ENCODE results near the gene IGFL2. TPM values are rescaled to one million over a fixed set of nuclear protein-coding genes. Genes with fewer than 3 reads are reported as not detected.
"Not testable (repeated sequence)": the region's sequence is repeated elsewhere in the genome, so short reads cannot be mapped to it uniquely, and the experiment has no call there.

The IGFL2 gene
- total RNA-seq, 2 donors from 2014 or later = not detected

DNA sequence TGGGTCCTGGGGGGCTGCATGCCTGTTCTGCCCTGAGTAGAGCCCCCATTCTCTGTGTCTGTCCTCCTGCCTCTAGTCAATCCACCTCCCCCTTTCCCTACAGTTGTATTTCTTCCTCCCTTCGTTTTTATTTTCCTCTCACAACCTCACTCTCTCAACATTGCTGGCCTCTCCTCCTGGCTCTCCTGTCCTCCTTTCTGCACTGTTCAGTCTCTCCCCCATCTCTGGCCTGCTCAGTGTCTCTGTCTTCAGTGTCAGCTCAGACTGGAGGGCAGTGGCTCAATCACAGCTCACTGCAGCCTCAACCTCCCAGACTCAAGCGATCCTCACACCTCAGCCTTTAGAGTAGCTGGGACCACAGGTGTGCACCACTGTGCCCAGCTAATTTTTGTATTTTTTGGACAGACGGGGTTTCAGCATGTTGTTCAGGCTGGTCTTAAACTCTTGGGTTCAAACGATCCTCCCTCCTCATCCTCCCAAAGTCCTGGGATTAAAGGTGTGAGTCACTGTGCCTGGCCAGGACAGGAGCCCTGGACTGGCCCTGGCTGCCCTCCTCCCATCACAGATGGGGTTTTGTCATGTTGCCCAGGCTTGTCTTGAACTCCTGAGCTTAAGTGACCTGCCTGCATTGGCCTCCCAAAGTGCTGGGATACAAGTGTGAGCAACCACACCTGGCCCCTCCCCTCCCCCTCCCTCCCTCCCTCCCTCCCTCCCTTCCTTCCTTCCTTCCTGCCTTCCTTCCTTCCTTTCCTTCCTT is 49.5 kb downstream of the IGFL2 start:
- Mint-ChIP-seq H3K9me3 (no peaks in the 10 kb centered on the region), H3K4me3 (no peak overlapping the region), H3K27ac (no peak overlapping the region), H3K36me3 (ENCODE audit: insufficient read depth in 2 of 2) (no peaks in the 10 kb centered on the region), H3K4me1 (ENCODE audit: low read depth) (no peaks in the 10 kb centered on the region), H3K27me3 (ENCODE audit: low read depth) (peaks cover 75% of the 10 kb centered on the region)
- ATAC-seq (replicated peaks in 1 of 2) (no peak), DNase-seq (no peak)

DNA sequence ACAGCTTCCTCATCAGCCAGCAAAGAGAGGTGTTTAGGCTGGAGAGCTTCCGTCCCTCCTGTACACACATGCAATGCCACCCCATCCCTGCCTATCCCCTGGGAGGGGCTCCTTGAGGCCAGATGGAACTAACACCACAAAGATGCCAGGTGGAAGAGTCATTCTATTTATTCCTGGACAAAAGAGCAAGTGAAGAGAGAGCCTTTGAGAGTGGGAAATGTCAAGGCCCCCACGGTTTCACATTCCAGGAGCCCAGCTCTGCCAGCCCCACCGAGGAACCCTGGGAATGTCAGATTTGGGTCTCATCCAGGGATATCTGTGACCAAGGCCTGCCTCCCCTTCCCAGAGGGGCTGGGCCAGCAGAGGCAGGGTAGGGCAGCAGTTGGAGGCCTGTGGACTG is 50.7 kb downstream of the IGFL2 start:
- DNase-seq (no peak), ATAC-seq (replicated peaks in 1 of 2) (no peak)
- H3K9me3 Mint-ChIP-seq = no peaks in the 10 kb centered on the region
- H3K27me3 Mint-ChIP-seq (ENCODE audit: low read depth) = peaks cover 76% of the 10 kb centered on the region
- H3K36me3 Mint-ChIP-seq (ENCODE audit: insufficient read depth in 2 of 2) = no peaks in the 10 kb centered on the region
- H3K4me3 Mint-ChIP-seq = no peak overlapping the region
- H3K27ac Mint-ChIP-seq = no peak overlapping the region
- no peaks in the 10 kb centered on the region for H3K4me1 Mint-ChIP-seq (ENCODE audit: low read depth)

DNA sequence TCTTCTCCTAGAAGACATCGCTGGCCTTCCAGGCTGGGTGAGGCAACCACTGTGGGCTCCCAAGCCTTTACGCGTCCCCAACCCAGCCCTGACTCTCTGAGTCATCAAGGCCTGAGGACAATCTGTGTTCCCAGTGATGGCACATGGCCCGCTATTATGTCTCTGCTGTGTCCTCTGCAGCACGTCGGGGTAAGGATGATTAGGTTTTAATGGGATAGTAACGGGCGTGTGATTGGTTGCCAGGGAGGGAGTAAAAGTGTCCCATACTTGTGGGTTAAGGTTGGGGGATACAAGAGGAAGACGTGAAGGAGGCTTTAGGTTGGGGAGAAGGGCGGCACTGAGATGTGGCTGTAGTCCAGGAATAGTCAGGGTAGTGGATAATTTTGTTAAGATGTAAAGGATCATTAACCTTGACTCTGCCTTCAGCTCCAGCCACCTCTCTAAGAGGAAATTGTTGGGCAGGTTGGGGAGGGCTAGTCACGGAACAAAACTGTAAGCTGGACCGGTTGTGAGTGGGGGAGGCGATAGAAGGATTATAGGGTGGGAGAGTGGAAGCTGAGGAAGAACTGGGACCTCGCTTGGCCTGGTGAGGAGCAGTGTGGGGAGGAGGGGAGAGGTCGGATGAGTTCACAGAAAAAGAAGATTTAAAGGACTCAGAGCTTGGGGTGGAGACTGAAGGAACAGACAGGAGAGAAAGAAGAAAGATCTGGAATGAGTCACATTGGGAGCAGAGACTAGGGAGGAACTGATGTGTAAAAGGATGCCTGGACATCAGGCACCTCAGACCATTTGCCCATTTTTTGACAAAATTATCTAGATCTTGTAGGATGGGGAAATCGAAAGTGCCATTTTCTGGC is 53.6 kb downstream of the IGFL2 start:
- DNase-seq (no peak), ATAC-seq (replicated peaks in 1 of 2) (no peak)
- H3K27ac Mint-ChIP-seq = no peak overlapping the region
- H3K36me3 Mint-ChIP-seq (ENCODE audit: insufficient read depth in 2 of 2) = no peaks in the 10 kb centered on the region
- no peak overlapping the region for H3K4me3 Mint-ChIP-seq
- no peaks in the 10 kb centered on the region for H3K4me1 Mint-ChIP-seq (ENCODE audit: low read depth)
- H3K27me3 Mint-ChIP-seq (ENCODE audit: low read depth) = peaks cover 50% of the 10 kb centered on the region
- H3K9me3 Mint-ChIP-seq = no peaks in the 10 kb centered on the region

DNA sequence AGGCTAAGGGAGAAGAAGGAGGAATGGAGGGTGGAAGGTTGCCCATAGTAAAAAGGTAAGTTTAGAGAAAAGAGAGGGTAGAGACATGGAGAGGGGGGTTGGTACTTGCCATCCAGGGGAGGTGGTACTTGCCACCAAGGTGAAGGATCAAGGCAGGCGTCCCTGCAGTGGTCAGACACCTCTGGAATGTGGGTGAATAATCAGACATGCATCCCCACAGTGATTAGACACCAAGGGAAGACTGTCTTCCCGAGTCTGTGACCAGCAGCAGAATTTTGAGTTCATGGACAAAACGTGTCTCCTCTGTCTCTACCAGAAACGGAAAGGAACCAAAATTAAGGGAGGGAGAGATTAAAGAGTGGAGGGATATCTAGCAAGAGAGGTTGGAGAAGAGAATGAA is 54.4 kb downstream of the IGFL2 start:
- no peak for ATAC-seq (replicated peaks in 1 of 2)
- no peaks in the 10 kb centered on the region for H3K4me1 Mint-ChIP-seq (ENCODE audit: low read depth)
- no peak for DNase-seq
- H3K27me3 Mint-ChIP-seq (ENCODE audit: low read depth) = peaks cover 42% of the 10 kb centered on the region
- H3K36me3 Mint-ChIP-seq (ENCODE audit: insufficient read depth in 2 of 2) = no peaks in the 10 kb centered on the region
- no peak overlapping the region for H3K27ac Mint-ChIP-seq
- no peak overlapping the region for H3K4me3 Mint-ChIP-seq
- no peaks in the 10 kb centered on the region for H3K9me3 Mint-ChIP-seq

DNA sequence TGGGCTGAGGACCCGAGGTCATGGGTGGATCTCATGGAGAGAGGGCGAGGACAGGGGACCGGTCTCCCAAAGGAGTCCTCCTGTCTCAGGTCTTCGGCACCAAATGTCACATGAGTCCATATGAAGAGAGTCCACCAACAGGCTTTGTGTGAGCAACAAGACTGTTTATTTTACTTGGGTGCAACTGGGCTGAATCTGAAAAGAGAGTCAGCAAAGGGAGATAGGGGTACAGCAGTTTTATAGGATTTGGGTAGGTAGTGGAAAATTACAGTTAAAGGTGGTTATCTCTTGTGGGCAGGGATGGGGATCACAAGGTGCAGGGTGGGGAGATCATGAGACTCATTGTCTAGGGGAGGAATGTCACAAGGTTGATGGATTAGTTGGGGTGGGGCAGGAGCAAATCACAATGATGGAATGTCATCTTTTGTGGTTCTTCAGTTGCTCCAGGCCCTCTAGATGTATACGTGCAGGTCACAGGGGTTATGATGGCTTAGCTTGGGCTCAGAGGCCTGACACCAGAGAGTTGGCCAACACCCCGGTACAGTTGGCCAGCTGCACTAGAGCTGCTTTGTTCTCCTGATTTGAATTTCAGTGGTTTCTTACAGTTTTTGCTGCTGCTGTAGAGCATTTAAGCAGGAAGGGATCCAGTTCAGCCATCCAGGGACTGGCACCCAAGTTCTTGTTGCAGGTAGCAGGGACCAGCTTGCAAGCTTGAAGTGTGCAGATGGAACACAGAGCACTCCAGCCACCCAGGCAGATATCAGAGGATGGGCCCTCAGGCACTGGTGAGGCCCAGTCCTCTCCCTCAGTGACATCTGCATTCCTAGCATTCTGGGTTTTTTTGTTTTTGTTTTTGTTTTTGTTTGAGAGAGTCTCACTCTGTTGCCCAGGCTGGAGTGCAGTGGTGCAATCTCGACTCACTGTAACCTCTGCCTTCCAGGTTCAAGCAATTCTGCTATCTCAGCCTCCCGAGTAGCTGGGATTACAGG is 55.1 kb downstream of the IGFL2 start:
- Mint-ChIP-seq H3K36me3 (ENCODE audit: insufficient read depth in 2 of 2) (no peaks in the 10 kb centered on the region), H3K4me3 (no peak overlapping the region), H3K27me3 (ENCODE audit: low read depth) (peaks cover 43% of the 10 kb centered on the region), H3K4me1 (ENCODE audit: low read depth) (no peaks in the 10 kb centered on the region), H3K27ac (no peak overlapping the region), H3K9me3 (no peaks in the 10 kb centered on the region)
- no peak for DNase-seq
- ATAC-seq (replicated peaks in 1 of 2) = no peak

DNA sequence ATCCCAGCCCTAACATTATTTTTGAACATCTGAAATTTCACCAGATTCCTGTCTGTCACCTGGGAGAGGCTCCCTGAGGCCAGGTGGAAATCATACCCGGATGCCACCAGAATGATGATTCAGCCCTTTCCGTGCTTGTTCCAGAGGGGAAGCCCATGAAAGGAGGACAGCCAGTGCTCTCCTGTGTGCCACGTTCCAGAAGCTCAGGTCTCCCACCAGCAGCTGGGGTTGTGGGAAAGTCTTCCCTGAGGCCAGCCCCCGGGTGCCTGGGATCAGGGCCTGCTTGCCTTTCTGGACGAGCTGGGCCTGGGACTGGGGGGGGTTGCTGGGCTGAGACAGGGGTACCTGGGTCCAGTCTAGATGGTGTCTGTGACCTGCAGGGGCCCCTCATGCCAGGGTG is 56.0 kb downstream of the IGFL2 start:
- DNase-seq = no peak
- Mint-ChIP-seq H3K27me3 (ENCODE audit: low read depth) (peaks cover 44% of the 10 kb centered on the region), H3K4me3 (no peak overlapping the region), H3K36me3 (ENCODE audit: insufficient read depth in 2 of 2) (no peaks in the 10 kb centered on the region), H3K9me3 (no peaks in the 10 kb centered on the region), H3K27ac (no peak overlapping the region), H3K4me1 (ENCODE audit: low read depth) (peaks cover 7% of the 10 kb centered on the region)
- ATAC-seq (replicated peaks in 1 of 2) = no peak

DNA sequence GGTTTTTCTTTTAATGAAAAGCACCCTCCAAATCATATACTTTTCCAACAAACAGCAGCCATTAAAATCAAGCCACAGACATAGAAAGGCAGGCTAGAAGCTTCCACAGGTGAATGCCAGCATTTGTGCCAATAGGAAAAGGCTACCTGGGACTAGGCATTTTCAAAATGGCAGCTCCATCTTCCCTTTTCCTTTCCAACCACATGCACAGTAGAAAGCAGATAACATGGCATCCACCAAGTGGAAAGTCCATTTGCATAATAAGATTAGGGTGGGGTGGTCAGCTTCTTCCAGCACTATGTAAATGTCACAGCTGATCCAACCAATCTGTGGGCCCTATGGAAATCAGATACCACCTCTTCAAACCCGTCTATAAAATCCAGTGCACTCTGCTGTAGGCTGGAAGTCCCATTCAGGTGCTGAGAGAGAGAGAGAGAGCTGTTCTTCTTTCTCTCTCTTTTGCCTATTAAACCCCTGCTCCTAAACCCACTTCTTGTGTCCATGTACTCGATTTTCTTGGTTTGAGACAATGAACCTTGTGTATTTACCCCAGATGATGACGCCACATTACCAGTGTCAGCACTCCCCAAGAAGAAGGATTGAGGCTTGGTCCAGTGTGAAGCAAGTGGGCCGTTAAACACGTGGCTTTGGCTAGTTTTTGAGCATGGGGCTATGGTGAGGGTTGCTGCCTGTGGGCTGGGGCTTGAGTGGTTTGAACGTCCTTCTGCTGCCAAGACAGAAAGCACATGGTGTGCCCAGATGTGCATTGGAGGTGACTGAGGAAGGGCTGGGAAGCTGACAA is 57.3 kb downstream of the IGFL2 start:
- no peak overlapping the region for H3K4me3 Mint-ChIP-seq
- H3K4me1 Mint-ChIP-seq (ENCODE audit: low read depth) = peaks cover 18% of the 10 kb centered on the region
- H3K36me3 Mint-ChIP-seq (ENCODE audit: insufficient read depth in 2 of 2) = no peaks in the 10 kb centered on the region
- no peaks in the 10 kb centered on the region for H3K9me3 Mint-ChIP-seq
- ATAC-seq (replicated peaks in 1 of 2) (no peak), DNase-seq (no peak)
- H3K27ac Mint-ChIP-seq = no peak overlapping the region
- H3K27me3 Mint-ChIP-seq (ENCODE audit: low read depth) = peaks cover 52% of the 10 kb centered on the region

DNA sequence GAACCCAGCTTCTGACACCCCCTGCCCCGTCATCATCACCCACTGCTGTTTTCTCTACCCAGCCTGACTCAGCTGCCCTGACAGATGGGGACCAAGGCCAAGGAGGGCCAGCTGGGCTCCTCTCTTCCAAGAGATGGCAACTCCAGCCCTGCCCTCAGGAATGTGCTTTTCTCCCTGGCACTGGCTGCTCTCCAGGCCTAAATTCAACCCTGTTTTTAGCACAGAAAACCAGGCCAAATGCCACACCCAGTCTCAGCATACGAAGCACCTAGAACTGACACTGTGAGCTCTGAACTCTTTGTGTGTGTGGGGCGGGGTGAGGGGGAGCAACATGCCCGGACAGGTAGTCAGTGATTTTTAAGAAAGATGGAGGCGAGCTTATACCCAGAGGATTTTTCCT is 58.1 kb downstream of the IGFL2 start:
- H3K36me3 Mint-ChIP-seq (ENCODE audit: insufficient read depth in 2 of 2) = no peaks in the 10 kb centered on the region
- no peak overlapping the region for H3K27ac Mint-ChIP-seq
- no peaks in the 10 kb centered on the region for H3K9me3 Mint-ChIP-seq
- H3K27me3 Mint-ChIP-seq (ENCODE audit: low read depth) = peaks cover 45% of the 10 kb centered on the region
- ATAC-seq (replicated peaks in 1 of 2) (no peak), DNase-seq (no peak)
- no peak overlapping the region for H3K4me3 Mint-ChIP-seq
- H3K4me1 Mint-ChIP-seq (ENCODE audit: low read depth) = peaks cover 18% of the 10 kb centered on the region

DNA sequence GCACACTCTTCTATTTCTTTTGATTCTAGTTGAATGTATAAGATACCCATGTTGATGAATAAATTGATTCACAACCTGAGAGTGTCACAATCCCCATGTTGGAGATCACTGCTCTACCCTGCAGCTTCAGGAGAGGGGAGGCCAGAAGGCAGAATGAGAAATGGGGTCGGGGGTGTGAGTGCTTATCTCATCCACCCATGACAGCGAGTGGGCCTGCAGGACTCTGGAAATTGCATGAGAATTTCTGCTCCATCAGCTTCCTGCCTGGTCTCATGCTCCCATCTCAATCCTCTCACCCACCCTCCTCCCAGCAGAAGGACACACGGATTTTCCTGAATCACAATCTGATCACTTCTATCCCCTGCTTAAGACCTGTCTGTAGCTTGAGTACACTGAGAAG is 58.6 kb downstream of the IGFL2 start:
- Mint-ChIP-seq H3K4me3 (no peak overlapping the region), H3K27ac (no peak overlapping the region), H3K27me3 (ENCODE audit: low read depth) (peaks cover 40% of the 10 kb centered on the region), H3K9me3 (no peaks in the 10 kb centered on the region), H3K36me3 (ENCODE audit: insufficient read depth in 2 of 2) (no peaks in the 10 kb centered on the region), H3K4me1 (ENCODE audit: low read depth) (peaks cover 18% of the 10 kb centered on the region)
- DNase-seq = no peak
- no peak for ATAC-seq (replicated peaks in 1 of 2)

DNA sequence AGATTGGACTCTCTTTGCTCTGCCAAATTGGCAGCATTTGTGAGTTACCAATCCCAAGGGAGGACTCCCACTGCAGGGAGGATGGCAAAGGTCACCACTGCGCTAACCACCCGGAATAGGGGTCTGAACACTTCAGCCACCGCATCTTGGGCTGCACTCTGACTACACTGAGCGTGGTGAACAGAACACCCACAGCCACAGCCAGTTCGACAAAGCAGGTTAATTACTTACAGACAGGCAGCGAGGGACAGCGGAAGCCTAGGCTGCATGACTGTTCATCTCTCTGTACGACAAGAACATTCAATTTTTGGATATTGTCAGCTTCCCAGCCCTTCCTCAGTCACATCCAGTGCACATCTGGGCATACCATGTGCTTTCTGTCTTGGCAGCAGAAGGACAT is 59.8 kb downstream of the IGFL2 start:
- H3K36me3 Mint-ChIP-seq (ENCODE audit: insufficient read depth in 2 of 2); H3K27ac Mint-ChIP-seq; H3K9me3 Mint-ChIP-seq; ATAC-seq (replicated peaks in 1 of 2); DNase-seq; H3K4me3 Mint-ChIP-seq: not testable (repeated sequence)
- peaks cover 36% of the 10 kb centered on the region for H3K27me3 Mint-ChIP-seq (ENCODE audit: low read depth)
- H3K4me1 Mint-ChIP-seq (ENCODE audit: low read depth) = peaks cover 18% of the 10 kb centered on the region

DNA sequence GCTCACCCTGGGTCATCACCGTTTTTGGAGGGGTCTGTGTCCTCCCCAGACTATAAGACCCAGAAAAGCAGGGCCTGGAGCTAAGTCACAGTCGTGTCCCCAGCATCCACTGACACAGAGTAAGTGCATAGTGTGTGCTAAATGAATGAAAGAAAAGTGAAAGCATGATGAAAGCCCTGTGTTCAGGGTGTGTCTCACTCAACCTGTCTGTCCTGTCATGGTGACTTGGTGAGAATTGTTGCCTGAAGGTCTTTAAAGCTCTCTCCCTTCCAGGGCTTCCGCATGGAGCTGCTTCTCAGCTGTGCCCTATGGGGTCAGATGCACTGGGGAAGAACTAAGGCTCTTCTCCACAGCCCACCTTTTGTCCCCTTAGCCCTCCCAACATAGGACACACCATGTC is 61.0 kb downstream of the IGFL2 start:
- Mint-ChIP-seq H3K27me3 (ENCODE audit: low read depth) (peaks cover 42% of the 10 kb centered on the region), H3K27ac (no peak overlapping the region), H3K4me3 (peak overlapping the region in 1 of 2 donors; percentile 11), H3K36me3 (ENCODE audit: insufficient read depth in 2 of 2) (no peaks in the 10 kb centered on the region), H3K9me3 (no peaks in the 10 kb centered on the region), H3K4me1 (ENCODE audit: low read depth) (peaks cover 18% of the 10 kb centered on the region)
- DNase-seq (no peak), ATAC-seq (replicated peaks in 1 of 2) (peak in 1 of 2 donors; percentile 65)

DNA sequence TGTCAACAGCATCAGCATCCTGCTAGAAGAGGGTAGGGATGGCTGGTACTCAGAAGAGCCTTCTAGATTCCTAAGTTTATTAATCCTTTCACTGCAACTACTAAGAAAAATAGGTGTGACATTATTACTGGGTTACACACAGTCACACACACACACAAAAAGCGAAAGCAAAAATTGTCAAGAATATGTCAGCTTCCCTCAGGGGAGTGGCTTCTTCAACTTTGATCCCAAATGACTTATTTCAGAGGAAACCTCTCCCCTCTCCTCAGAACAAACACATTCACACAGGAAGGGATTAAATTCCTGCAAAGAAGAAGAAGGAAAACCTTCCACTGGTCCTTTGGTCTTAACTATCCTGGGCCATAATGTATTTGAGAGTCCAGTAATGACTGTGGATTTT is 61.4 kb downstream of the IGFL2 start:
- H3K9me3 Mint-ChIP-seq = no peaks in the 10 kb centered on the region
- peak overlapping the region in 1 of 2 donors; percentile 20 for H3K4me3 Mint-ChIP-seq
- no peaks in the 10 kb centered on the region for H3K36me3 Mint-ChIP-seq (ENCODE audit: insufficient read depth in 2 of 2)
- H3K27ac Mint-ChIP-seq = no peak overlapping the region
- peaks cover 42% of the 10 kb centered on the region for H3K27me3 Mint-ChIP-seq (ENCODE audit: low read depth)
- H3K4me1 Mint-ChIP-seq (ENCODE audit: low read depth) = peaks cover 18% of the 10 kb centered on the region
- no peak for ATAC-seq (replicated peaks in 1 of 2)
- no peak for DNase-seq

Measured in activated T-cell treated with anti-CD3 and anti-CD28 coated beads, Interleukin-2, amount 50 U/mL, for 72 hours (primary cell).